Fibroblast of the conjunctiva (primary cell): ENCODE measurements around the gene HS1BP3.

ENCODE experiments used
- DNase-seq: peaks from one replicate; pipeline ENCODE4 v3.0.0-alpha.2; 2010; ENCODE audit warnings: low read depth

Gene HS1BP3

GRCh38 chr2:20584399-20585358 is 66.2 kb downstream of the HS1BP3 start:
- peak; percentile 80 for DNase-seq

- DNase-seq = no peak
Measured at GRCh38 chr2:20584045-20584398, 66.9 kb downstream of the HS1BP3 start.

DNA sequence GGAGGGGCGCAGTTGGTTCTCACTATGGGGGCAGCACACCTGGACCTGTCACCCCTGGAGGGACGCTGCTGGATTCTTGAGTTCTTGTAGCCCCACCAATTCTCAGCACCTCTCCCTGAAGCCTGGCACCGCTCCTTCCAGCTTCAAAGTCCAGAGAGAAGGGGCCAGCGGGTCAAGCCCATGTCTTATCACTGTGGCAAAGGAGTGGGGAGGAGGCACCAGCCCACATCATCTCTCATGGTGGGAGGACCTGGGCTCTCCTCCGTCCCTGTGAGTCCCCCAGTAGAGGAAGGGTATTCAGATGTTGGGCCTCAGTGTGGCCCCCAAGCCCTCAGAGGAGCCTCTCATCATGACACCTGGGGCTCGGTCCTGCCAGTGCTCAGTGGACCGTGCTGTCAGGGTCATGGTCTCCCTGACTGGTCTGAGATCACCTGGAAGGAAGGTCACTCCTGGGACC is 67.4 kb downstream of the HS1BP3 start:
- no peak for DNase-seq

- DNase-seq = no peak
Measured at GRCh38 chr2:20582600-20583221, 68.2 kb downstream of the HS1BP3 start.

GRCh38 chr2:20580690-20581437 is 70.0 kb downstream of the HS1BP3 start:
- DNase-seq = no peak

GRCh38 chr2:20579866-20580265 is 71.0 kb downstream of the HS1BP3 start:
- DNase-seq = no peak

GRCh38 chr2:20578895-20579825 is 71.7 kb downstream of the HS1BP3 start:
- DNase-seq = peak; percentile 91

- DNase-seq = no peak
Measured at GRCh38 chr2:20578266-20578894, 72.5 kb downstream of the HS1BP3 start.

DNA sequence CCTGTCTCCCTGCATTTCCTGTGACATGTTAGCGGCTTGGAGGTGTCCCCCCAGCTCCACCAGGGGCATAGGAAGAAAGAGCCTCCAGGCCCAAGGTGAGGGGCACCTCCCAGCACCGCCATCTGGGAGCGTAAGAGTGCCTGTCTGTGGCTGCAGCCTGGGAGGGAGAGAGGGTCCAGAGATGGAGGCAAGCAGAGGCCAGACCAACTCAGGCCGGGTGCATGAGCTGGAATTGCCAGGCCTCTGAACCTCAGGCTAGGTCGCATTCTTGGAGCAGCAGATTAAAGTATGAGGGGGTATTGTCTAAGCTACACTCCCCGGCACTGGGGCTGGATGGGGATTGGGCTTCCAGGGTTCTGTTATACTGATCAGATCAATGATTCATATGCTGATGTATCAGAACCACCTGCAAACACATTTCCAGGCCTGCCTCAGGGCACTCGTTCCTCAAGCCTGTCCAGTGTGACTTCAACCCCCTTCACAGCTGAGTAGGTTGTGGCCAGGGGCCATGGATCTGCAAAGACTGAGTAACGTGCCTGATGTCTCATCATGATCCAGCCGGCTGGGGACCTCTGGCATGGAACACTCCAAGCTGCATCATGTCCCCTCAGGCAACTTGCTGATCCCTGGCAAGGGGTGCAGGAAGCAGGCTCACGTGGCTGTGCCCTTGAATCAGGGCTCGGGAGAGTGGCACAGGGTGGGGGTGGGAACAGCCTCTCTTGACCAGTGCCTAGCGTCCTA is 73.2 kb downstream of the HS1BP3 start:
- no peak for DNase-seq

DNA sequence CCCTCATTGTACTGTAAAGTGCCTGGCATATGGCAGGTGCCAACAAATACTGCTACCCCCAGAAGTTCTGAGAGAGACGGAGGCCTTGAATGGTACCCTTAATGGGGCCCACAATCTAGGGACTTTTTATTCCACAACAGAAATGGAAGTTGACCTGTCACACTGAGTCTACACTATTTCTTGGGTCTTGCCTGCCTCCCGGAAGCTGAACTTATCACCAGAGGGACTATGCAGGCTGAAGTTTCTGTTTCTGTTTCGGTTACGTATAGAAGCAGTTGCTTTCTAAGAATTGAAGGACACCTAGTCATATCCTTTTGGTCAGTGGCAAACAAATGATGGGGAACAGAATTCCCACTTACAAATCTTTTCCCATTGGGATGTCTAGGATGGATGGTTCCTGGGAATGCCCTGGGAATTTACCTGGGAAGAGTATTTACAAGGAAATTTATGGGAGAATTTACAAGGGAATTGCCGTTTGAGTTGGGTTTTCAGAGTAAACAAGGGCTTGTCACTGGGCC is 74.2 kb downstream of the HS1BP3 start:
- DNase-seq = no peak

DNA sequence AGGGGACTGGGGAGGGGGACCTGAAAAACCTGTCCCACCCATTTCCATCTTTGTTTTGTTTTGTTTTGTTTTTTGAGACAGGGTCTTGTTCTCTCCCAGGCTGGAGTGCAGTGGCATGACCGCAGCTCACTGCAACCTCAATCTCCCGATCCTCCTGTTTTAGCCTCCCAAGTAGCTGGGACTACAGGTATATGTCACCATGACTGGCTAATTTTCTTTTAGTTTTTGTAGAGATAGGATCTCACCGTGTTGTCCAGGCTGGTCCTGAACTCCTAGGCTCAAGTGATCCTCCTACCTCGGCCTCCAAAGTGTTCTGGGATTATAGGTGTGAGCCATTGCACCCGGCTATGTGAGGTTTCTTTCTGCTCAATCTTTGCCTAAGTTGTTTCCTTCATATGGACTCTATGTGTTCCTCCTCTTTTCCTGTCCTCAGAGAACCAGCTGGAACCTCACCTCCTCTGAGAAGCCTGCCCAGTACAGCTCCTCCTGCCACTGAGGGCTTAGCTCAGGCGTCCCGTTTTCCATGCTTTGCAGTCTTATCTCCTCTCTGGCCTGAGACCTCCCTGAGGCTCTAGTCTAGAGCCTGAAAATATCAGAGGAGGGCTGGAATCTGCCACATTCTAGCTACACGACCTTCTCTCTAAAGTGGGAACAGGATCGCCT is 74.8 kb downstream of the HS1BP3 start:
- DNase-seq = no peak

DNA sequence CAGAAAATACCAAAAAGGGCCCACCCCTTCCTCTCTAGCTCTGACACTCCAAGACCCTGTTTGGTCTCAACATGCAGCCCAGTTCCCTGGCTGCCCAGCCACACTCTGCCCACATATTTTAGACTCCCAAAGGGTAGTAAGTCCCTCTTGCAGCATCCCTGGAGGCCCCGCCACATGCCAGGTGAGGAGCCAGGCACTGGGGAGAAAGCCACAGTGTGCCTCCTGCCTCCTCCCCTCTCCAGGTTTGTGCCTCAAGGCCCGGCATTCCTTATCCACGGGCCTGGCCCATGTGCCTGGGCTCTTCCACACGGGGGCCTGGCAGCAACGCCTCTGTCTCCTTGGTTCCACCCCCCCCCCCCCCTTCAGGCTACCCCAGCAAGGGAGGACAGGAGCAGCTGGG is 75.5 kb downstream of the HS1BP3 start:
- DNase-seq = no peak

DNA sequence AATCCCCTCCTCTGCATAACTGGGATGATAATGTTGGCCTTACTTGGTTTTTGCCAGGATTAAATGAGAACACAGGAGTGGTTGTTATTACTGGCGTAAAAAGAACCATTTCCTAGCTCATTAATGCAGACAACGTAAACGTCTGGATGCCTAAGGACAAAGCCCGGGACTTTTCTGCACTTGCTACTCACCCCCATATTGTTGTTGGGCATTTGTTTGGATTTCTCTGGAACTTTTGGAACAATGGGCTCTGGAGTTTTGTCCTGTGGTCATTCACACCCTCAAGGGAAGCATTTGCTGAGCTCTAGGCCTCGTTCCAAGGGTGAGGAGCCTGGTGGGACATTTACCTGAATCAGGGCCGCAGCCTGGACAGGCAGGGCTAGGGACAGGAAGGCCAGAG is 76.0 kb downstream of the HS1BP3 start:
- DNase-seq = no peak

- no peak for DNase-seq
Measured at GRCh38 chr2:20574423-20574911, 76.4 kb downstream of the HS1BP3 start.

- no peak for DNase-seq
Measured at GRCh38 chr2:20573620-20574422, 77.1 kb downstream of the HS1BP3 start.

- no peak for DNase-seq
Measured at GRCh38 chr2:20572221-20572620, 78.7 kb downstream of the HS1BP3 start.

GRCh38 chr2:20571644-20572215 is 79.2 kb downstream of the HS1BP3 start:
- DNase-seq = no peak

GRCh38 chr2:20571231-20571630 is 79.7 kb downstream of the HS1BP3 start:
- DNase-seq = no peak
